ENCODE results near the gene CERCAM.

The CERCAM gene

DNA sequence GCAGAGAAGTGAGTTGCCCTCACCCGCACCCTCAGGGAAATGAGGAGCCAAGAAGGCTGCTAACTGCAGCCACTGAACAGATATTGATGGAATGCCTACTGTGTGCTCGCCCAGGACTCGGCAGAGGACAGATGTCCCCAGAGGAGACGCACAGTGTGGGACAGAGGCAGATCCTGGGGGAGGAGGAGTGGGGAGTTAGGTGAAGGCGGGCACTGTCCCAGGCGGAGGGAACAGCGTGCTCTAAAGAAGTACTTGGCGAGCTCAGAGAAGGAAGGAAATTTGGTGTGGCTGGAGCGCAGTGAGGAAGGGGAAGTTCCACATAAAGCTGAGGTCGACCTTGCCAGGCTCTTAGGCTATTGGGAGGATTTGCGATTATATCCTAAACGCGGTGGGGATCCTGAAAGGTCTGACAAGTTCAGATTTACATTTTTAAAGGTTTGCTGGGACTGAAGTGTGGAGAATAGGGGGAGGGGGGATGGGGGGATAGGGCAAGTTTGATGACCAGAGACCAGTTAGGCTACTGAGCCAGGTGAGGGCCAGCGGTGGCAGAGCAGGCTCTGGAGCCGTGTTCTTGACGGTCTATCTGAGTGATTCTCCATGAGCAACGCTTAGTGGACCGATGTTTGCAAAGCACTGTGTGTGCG lies 23.6 kb upstream of the CERCAM start:
- POLR2A ChIA-PET: no interaction called here
- CTCF ChIA-PET: interaction anchor here (2.4 kb wide), 1 partner anchor 35 kb away, joined by 8 read pairs; no protein-coding TSS in a partner anchor

DNA sequence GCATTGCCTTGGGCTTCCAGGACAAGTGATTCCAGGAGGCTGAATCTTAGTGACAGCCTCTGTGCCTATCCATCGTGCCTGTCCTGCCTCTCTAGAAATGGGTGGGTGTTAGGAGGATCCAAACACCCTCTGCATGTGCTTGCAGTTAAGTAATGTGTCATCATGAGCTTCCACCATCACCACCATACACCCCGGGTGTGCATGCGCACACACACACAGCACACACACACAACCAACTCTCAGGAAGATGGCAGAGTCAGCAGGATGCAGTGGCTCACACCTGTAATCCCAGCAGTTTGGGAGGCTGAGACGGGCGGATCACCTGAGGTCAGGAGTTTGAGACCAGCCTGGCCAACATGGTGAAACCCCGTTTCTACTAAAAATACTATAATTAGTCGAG lies 22.8 kb upstream of the CERCAM start:
- TF ChIP-seq, protein P1, sequence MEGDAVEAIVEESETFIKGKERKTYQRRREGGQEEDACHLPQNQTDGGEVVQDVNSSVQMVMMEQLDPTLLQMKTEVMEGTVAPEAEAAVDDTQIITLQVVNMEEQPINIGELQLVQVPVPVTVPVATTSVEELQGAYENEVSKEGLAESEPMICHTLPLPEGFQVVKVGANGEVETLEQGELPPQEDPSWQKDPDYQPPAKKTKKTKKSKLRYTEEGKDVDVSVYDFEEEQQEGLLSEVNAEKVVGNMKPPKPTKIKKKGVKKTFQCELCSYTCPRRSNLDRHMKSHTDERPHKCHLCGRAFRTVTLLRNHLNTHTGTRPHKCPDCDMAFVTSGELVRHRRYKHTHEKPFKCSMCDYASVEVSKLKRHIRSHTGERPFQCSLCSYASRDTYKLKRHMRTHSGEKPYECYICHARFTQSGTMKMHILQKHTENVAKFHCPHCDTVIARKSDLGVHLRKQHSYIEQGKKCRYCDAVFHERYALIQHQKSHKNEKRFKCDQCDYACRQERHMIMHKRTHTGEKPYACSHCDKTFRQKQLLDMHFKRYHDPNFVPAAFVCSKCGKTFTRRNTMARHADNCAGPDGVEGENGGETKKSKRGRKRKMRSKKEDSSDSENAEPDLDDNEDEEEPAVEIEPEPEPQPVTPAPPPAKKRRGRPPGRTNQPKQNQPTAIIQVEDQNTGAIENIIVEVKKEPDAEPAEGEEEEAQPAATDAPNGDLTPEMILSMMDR (IDR thresholded peaks at IDR 0.05; ENCODE audit: control extremely low read depth, extremely low read depth, low read depth, missing control alignments): no peak
- DNase-seq (ENCODE audit: extremely low spot score): no peak
- ChIA-PET POLR2A (interaction anchor here (0.5 to 0.6 kb wide), 2 partner anchors 155 to 229 kb away, joined by 3 to 4 read pairs; partner anchors contain the start of gene SPTAN1), CTCF (interaction anchor here (0.7 to 2.4 kb wide), 2 partner anchors 36 to 43 kb away, joined by 3 to 8 read pairs; no protein-coding TSS in a partner anchor)

More for the DNA sequence above, 23.6 kb upstream of the CERCAM start:
- no peak for DNase-seq (ENCODE audit: extremely low spot score)
- TF ChIP-seq, protein P1 (IDR thresholded peaks at IDR 0.05; ENCODE audit: control extremely low read depth, extremely low read depth, low read depth, missing control alignments): no peak

DNA sequence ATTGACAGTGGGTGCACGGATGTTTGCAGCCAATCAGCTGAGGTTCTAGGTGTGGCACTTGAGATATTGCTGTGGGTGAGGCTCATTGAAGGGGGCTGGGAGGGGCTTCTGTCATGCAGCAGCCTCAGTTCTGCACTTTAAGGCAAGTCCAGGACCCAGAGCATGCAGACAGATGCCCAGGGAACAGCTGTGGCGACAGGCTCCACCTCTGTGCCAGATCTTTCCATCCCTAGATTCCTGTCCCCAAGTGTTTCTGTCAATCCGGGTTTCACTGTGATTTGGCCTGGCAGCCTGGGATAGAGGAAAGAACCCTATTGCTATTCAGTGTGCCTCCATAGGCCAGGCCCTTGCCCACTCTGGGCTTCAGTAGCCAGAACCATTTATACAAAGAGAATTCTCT lies 20.8 kb upstream of the CERCAM start:
- no peak for DNase-seq (ENCODE audit: extremely low spot score)
- POLR2A ChIA-PET: no interaction called here
- CTCF ChIA-PET: no interaction called here
- TF ChIP-seq, protein P1 (IDR thresholded peaks at IDR 0.05; ENCODE audit: control extremely low read depth, extremely low read depth, low read depth, missing control alignments): no peak

DNA sequence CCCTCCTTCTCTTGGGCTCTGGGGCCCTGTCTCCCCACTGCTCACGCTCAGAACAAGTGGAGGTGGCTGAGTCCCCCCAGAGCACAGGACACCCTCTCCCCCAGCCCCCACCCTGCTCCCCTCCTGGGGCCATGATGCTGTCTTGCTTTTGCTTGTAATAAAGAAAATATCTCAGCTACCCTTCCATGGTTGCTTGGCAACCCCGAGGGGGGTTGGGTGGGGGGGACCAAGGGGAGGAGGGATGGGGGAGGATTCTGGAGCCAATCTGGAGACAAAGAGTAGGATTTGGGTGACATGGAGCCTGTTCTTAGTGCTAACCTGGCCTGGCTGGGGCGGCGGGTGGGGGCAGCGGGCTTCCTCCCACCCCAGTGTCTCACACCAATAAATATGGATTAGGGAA lies 16.1 kb upstream of the CERCAM start:
- POLR2A ChIA-PET: no interaction called here
- CTCF ChIA-PET: no interaction called here
- DNase-seq (ENCODE audit: extremely low spot score): no peak
- TF ChIP-seq, protein P1 (IDR thresholded peaks at IDR 0.05; ENCODE audit: control extremely low read depth, extremely low read depth, low read depth, missing control alignments): no peak

GRCh38 chr9:128405077-128405779 lies 15.4 kb upstream of the CERCAM start:
- ChIA-PET POLR2A (interaction anchor here (0.5 kb wide), 1 partner anchor 16 kb away, joined by 3 read pairs; the partner anchor contains the start of gene CERCAM), CTCF (no interaction called here)
- no peak for DNase-seq (ENCODE audit: extremely low spot score)
- TF ChIP-seq, protein P1 (IDR thresholded peaks at IDR 0.05; ENCODE audit: control extremely low read depth, extremely low read depth, low read depth, missing control alignments): no peak

- ChIA-PET CTCF (interaction anchor here (1.4 kb wide), 1 partner anchor 14 kb away, joined by 7 read pairs; no protein-coding TSS in a partner anchor), POLR2A (no interaction called here)
- DNase-seq (ENCODE audit: extremely low spot score): no peak
- TF ChIP-seq, protein P1 (IDR thresholded peaks at IDR 0.05; ENCODE audit: control extremely low read depth, extremely low read depth, low read depth, missing control alignments): no peak
Measured at GRCh38 chr9:128405780-128406171, 14.9 kb upstream of the CERCAM start.
